SU-DHL-6 (cell line): ENCODE measurements around the gene INPP4B.

Source experiments
- EZH2phosphoT487 ChIP-seq: fragments of 200-600 bp; sonication (generic), shearing (Covaris generic); conservative IDR thresholded peaks from 2 replicates; pipeline ENCODE4 v1.6.1; 2018; ENCODE audit warnings: mild to moderate bottlenecking, antibody characterized with exemption, low read length, moderate library complexity, mixed read lengths
- TF ChIP-seq, protein P1 (sequence below): fragments of 200-600 bp; sonication (generic); IDR thresholded peaks from one replicate; pipeline ENCODE4 v1.5.1; 2017; ENCODE audit warnings: antibody characterized with exemption, mild to moderate bottlenecking, low read length, moderate library complexity; ENCODE audit not compliant: insufficient read depth, poor library complexity, severe bottlenecking

DNA sequence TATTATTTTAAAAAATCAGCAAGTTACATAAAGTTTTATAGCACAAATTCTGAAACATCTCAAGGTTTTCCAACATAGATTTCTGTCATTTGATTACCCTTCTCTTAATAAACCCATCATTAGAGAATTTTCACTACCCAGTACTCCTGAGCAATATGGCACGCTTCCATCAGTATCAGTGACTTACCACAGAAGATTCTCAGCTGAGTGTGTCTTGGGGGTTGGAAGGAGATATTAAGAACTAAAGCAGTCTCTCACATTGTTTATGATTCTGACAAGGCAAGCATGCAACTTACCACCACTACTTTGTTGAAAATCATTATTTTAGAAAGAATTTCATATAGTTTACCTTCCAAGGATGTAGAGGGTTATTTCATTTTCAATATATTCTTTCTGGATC is 67.7 kb downstream of the INPP4B start:
- TF ChIP-seq, protein P1, sequence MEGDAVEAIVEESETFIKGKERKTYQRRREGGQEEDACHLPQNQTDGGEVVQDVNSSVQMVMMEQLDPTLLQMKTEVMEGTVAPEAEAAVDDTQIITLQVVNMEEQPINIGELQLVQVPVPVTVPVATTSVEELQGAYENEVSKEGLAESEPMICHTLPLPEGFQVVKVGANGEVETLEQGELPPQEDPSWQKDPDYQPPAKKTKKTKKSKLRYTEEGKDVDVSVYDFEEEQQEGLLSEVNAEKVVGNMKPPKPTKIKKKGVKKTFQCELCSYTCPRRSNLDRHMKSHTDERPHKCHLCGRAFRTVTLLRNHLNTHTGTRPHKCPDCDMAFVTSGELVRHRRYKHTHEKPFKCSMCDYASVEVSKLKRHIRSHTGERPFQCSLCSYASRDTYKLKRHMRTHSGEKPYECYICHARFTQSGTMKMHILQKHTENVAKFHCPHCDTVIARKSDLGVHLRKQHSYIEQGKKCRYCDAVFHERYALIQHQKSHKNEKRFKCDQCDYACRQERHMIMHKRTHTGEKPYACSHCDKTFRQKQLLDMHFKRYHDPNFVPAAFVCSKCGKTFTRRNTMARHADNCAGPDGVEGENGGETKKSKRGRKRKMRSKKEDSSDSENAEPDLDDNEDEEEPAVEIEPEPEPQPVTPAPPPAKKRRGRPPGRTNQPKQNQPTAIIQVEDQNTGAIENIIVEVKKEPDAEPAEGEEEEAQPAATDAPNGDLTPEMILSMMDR: no peak
- no peak for TF ChIP-seq EZH2phosphoT487
